MG63 (cell line): ENCODE data around the gene CYP11A1. TPM values are rescaled to one million over a fixed set of nuclear protein-coding genes. Genes with fewer than 3 reads are reported as not detected.

Experiments used
- DNase-seq: peaks from one replicate; pipeline ENCODE4 v3.0.0-alpha.2; 2020
- H3K27me3 ChIP-seq: fragments of 250-450 bp; sonication (Bioruptor Pico); 2 replicates; pipeline ENCODE4 v1.5.1; 2020; ENCODE audit warnings: mild to moderate bottlenecking, moderate library complexity
- H3K36me3 ChIP-seq: fragments of 250-450 bp; sonication (Bioruptor Pico); 2 replicates; pipeline ENCODE4 v1.5.1; 2020; ENCODE audit warnings: mild to moderate bottlenecking, moderate library complexity
- H3K4me3 ChIP-seq: fragments of 250-450 bp; sonication (Bioruptor Pico); 2 replicates; pipeline ENCODE4 v1.5.1; 2020; ENCODE audit warnings: mild to moderate bottlenecking, moderate library complexity
- H3K9me3 ChIP-seq: fragments of 250-450 bp; sonication (Bioruptor Pico); 2 replicates; pipeline ENCODE4 v1.5.1; 2020; ENCODE audit warnings: mild to moderate bottlenecking, moderate library complexity
- total RNA-seq: library from RNA; depleted of rRNA; stranded (reverse); fragments of >200 nt; shearing (Covaris generic); gene quantifications from 2 replicates; pipeline ENCODE4 v1.2.3, GENCODE V29; 2014; ENCODE audit warnings: low replicate concordance

CYP11A1 gene
- total RNA-seq, 1 experiment from 2014 or later = 6.3 TPM

DNA sequence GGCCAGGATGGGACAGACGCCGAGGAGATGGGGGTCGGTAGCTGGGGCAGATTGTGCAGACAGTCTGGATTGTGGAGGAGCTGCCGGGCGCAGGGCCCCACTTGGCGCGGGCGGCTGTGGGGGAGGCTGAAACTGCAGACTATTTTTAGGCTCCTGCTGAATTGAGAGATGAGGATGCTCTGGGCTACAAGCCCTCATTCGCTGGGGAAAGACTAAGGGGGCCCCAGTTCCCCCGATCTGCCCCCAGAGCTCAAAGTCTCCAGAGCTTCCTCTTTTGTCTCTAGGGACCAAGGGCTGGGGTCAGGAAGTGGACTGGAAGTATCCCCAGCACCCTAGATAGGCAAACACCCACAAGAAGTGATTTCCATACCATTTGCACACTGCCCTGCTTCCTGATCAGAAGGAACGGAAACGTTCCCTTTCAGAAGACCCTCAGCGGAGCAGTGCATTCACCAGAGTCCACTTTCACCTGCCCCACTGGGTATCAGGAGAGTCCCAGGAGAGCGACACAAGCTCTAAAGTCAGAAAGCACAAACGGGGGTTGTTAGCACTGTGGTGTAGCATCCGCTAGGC, 36.6 kb upstream of the CYP11A1 start:
- no peak for DNase-seq
- no peak overlapping the region for H3K4me3 ChIP-seq
- H3K36me3 ChIP-seq = no peaks in the 10 kb centered on the region
- H3K27me3 ChIP-seq = no peaks in the 10 kb centered on the region
- H3K9me3 ChIP-seq = no peaks in the 10 kb centered on the region

DNA sequence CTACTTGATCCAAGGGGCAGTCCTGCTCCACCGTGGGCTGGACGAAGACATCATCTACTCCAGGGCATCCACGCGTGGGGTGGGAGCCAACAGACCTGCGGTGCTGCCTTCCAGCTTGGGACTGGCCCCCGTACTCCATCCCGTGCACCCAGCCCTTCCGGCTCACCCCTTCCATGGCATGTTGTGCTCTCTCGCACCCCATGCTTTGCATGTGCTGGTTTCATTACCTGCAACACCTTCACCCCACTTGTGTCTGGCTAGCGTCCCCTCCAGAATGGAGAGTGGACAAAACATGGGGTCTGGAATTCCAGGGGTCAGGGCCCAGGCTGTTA, 36.1 kb upstream of the CYP11A1 start:
- DNase-seq = no peak
- H3K36me3 ChIP-seq = no peaks in the 10 kb centered on the region
- no peaks in the 10 kb centered on the region for H3K27me3 ChIP-seq
- H3K9me3 ChIP-seq = no peaks in the 10 kb centered on the region
- H3K4me3 ChIP-seq = no peak overlapping the region

DNA sequence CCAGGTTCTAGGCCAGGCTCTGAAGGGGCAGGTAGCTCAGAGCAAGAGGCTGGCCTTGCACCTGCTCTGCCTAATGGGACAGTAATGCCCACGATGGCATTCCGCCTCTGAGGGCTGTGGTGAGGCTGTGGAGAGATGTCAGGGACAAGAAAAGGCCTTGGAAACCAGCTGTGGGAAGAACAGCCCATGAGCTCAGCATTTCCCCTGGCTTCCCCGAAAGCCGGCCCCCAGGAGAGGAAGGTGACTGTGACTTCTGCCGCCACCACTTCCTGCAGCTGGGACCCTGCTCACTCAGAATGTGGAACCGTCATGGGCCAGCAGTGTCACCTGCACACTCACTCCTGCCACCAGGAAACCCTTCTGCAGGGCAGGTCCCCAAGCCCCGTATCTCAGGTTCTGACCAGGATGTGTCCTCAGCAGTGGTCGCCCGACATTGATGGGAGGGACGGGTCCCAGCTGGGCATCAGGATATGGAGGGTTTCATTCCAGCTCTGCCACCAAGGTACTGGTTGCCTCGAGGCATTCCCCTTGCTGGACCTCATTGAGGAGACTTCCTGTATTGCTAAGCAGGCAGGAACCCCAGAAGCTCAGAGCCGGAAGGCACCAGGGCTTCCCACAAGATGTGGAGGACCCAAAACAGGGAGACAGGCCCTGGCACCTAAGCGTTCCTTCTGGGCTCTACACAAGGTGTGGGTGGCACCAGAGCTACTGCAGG, 35.6 kb upstream of the CYP11A1 start:
- Histone ChIP-seq H3K36me3 (no peaks in the 10 kb centered on the region), H3K27me3 (no peaks in the 10 kb centered on the region), H3K9me3 (no peaks in the 10 kb centered on the region), H3K4me3 (no peak overlapping the region)
- DNase-seq = no peak

DNA sequence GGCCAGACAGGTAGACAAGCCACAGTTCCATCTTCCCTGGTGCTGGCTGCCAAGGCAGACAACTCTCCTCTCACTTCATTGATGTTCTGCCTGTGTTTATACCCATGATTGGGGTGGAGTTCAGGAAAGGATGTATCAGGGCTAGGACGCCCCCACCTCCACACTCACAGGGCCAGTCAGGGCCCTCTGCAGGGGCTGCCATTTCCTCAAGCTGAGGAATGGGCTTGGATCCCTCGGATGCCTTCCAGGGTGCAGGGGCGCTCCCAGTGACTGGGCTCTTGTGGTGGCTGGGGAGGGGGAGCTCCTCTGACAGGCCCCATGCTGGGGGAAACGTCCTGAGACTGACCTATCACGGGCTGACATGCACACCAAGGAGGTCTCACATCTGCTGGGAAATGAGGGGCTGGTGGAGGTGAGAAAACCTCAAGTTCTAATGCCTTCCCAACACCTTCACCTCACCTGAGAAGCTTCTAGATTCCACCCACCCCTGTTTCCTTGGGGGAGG, 34.9 kb upstream of the CYP11A1 start:
- DNase-seq = no peak
- H3K9me3 ChIP-seq = no peaks in the 10 kb centered on the region
- H3K36me3 ChIP-seq = no peaks in the 10 kb centered on the region
- no peak overlapping the region for H3K4me3 ChIP-seq
- no peaks in the 10 kb centered on the region for H3K27me3 ChIP-seq

DNA sequence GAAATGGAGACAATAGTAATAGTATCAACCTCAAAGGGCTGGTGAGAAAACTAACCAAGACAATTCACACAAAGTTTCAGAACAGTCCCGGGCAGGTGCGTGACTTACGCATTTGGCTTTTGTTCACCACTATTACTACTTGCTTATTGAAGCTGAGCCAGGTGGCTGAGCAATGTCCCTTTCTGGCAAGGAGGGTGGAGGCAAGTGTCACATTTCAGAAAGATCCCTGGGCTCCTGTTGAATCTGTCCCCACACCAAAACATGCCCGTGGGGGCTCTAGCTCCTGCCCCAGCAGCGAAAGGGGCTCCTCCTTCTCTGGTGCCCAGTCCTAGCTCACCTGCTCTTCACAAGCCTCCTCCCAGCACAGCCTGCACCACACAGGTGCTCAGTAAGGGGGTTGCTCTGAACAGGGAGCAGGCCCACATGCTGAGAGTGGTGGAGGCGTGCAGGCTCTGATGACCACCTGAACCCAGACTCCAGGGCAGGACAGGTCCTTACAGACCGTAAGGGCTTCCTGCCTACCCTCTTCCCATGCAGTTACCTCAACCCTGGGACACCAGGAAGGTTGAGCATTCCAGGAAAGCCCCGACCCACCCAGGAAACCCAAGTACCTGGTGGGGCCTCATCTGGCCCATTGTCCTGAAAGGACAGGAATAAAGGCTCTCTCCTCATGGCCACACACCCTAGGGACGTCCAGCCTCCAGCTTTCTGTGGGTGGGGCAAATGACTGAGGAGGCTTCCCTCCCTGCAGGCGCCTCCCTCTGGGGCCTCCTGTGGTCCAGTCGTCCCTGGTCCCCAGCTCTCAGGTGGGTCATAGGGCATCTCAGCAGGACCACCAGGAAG, 33.7 kb upstream of the CYP11A1 start:
- Histone ChIP-seq H3K9me3 (no peaks in the 10 kb centered on the region), H3K4me3 (no peak overlapping the region), H3K27me3 (no peaks in the 10 kb centered on the region), H3K36me3 (no peaks in the 10 kb centered on the region)
- DNase-seq = no peak

DNA sequence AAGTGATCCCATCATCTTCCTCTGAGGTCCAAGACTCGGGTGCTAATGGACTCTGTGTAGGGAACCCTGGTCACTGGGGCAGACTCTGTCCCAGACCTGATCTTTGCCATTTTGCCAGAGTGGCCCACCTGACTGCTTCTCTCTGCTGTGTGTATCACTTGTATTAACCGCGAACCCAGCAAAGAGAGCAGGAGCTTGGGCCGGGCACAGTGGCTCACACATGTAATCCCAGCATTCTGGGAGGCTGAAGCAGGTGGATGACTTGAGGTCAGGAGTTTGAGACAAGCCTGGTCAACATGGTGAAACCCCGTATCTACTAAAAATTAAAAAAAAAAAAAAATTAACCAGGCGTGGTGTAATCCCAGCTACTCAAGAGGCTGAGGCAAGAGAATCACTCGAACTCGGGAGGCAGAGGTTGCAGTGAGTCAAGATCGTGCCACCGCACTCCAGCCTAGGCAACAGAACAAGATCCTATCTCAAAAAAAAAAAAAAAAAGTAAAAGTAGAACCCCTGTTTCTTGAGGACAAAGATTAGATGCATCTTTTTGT, 32.9 kb upstream of the CYP11A1 start:
- Histone ChIP-seq H3K27me3 (no peaks in the 10 kb centered on the region), H3K4me3 (no peak overlapping the region), H3K36me3 (no peaks in the 10 kb centered on the region), H3K9me3 (no peaks in the 10 kb centered on the region)
- no peak for DNase-seq

DNA sequence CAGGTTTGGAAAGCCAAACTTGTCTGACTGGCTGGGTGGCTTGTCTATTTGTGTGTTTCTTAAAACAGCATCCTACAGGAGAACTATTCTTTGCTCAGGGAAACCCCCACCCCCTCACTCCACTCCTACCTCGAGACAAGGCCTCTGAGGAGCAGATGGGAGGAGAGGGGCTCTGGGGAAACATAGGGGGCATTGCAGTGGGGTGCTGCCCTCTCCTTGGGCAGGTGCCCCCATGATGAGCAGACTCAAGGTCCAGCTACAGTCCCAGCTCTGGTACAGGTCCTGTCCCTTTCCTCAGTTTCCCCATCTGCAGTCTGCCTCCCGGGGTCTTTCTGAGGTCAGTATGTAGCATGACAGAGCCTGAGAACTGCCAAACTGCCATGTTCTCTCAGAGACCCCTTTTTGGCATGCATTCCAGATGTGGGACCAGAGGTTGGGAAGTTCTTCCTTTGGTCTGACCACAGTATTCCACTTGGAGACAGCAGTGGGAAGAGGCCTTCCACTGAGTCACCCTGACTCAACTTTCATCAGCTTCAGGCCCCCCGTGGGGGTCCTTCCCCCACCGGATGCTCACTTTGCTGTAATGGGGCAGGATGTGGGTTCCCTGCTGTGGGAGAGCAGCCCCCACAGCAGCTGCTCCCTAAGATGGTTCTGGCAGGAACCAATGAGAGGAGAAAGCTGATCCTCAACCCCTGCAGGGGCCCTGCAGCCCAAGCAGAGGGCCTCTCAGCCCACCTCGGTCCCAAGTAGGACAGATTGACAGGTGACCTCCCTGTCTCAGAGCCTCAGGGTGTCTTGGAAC, 32.3 kb upstream of the CYP11A1 start:
- peak; percentile 76 for DNase-seq
- Histone ChIP-seq H3K9me3 (no peaks in the 10 kb centered on the region), H3K27me3 (no peaks in the 10 kb centered on the region), H3K4me3 (no peak overlapping the region), H3K36me3 (no peaks in the 10 kb centered on the region)

DNA sequence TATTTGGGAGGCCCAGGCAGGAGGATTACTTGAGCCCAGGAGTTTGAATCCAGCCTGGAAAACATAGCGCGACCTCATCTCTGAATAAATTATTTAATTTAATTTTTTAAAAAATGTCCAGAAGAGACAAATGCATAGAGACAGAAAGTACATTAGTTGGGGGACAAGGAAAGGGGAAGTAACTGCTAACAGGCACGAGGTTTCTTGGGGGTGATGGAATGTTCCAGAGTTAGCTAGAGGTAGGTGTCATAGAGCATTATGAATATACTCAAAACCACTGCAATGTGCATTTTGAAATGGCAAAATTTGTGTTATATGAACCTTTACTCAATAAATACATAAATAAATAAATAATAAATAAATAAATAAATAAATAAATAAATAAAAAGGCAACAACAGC, 31.7 kb upstream of the CYP11A1 start:
- H3K4me3 ChIP-seq = no peak overlapping the region
- no peaks in the 10 kb centered on the region for H3K9me3 ChIP-seq
- no peaks in the 10 kb centered on the region for H3K36me3 ChIP-seq
- H3K27me3 ChIP-seq = no peaks in the 10 kb centered on the region
- DNase-seq = no peak

DNA sequence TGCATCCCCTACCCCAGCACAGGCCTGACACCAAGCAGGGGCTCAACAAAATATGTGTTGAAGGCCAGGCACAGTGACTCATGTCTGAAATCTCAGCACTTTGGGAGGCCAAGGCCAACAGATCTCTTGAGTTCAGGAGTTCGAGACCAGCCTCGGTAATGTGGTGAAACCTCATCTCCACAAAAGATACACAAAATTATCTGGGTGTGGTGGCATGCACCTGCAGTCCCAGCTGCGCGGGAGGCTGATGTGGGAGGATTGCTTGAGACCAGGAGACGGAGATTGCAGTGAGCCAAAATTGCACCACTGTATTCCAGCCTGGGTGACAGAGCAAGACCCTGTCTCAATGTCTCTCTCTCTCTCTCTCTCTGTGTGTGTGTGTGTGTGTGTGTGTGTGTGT, 30.7 kb upstream of the CYP11A1 start:
- Histone ChIP-seq H3K36me3 (no peaks in the 10 kb centered on the region), H3K27me3 (no peaks in the 10 kb centered on the region), H3K4me3 (no peak overlapping the region), H3K9me3 (no peaks in the 10 kb centered on the region)
- DNase-seq = no peak

DNA sequence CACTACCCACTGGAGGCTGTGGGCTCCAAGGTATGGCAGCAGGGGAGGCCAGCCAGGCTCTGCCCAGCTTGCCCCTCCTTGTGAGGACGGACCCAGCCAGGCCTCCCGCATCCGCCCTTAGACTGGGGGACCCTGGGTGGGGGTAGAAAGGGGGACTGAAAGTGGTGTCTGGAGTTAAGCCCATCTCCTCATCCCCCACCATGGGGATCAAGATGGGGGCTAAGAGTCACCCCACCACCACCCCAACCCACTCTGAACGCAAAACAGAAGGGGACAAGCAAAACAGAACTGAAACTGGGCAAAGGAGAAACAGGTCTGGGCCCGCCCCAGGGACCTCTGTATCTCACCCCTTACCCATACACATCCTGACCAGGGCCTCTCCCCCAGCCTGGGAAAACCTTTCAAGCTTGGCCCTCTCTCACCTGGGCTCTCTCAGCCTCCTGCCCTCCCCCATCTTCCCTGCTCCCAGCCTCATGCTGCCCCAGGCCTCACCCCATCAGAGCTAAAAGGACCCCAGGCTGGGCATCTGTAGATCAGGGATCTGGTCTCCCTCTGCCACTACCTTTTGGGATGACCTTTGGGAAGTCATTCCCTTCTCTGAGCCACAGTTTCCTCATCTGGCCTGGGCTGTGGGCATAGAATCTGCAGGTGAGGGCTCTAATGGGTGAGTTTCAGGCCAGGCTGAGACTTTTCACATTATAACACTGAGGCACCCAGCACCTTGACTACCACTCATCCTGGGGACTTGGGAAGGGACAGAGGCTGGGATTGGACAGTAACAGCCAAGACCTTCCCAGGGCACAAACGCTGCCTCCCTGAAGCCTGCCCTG, 30.0 kb upstream of the CYP11A1 start:
- Histone ChIP-seq H3K27me3 (no peaks in the 10 kb centered on the region), H3K36me3 (no peaks in the 10 kb centered on the region), H3K9me3 (no peaks in the 10 kb centered on the region), H3K4me3 (no peak overlapping the region)
- DNase-seq = no peak

DNA sequence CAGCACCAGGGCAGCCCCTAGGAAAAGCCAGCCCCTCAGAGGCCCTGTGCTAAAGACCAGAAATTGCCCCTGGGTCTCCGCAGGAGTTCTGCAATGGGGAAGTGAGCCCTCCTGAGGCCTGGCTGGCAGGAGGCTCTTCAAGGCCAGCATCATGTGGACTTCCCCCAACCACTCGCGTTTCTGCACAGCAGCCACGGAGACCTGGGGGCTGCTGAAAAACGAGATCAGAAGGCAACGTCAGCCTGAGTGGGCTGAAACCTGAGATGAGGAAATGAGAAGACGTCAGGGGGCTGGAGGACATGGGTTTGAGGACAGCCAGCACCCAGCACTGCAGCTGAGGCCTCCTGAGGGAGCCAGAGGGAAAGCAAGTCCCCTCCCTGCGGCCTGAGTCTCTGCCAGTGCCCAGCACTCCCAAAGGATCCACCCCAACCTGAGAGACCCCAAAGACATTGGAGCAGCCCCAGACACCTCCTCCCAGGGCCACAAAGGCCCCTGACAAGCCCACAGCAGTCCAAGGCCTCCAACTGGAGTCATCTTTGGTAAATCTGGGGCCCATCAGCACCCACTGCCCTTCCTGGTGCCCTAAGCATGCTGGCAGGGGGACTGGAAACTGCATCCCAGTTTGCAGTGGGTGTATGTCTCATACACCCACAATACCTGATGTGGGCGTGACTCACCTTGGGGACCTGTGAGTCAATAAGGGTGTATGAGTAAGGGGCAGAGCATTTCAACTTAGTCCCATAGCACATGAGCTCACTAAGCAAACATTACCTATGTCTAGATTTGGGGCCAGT, 29.2 kb upstream of the CYP11A1 start:
- Histone ChIP-seq H3K4me3 (no peak overlapping the region), H3K27me3 (no peaks in the 10 kb centered on the region), H3K9me3 (no peaks in the 10 kb centered on the region), H3K36me3 (no peaks in the 10 kb centered on the region)
- DNase-seq = peak; percentile 68

DNA sequence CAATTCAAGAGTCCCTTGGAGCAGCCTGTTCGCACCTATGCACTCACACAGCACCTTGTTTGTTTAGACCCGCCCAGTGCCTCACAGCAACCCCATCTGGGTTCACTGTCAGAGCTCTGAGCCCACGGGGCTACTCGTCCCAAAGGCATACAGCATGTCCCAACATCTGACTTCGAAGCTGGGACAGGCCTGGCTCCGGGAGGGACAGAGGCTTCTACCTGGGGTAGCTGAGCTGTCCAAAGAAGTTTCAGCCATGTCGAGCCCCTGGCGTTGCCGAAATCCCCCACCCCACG, 28.6 kb upstream of the CYP11A1 start:
- Histone ChIP-seq H3K9me3 (no peaks in the 10 kb centered on the region), H3K4me3 (no peak overlapping the region)

DNA sequence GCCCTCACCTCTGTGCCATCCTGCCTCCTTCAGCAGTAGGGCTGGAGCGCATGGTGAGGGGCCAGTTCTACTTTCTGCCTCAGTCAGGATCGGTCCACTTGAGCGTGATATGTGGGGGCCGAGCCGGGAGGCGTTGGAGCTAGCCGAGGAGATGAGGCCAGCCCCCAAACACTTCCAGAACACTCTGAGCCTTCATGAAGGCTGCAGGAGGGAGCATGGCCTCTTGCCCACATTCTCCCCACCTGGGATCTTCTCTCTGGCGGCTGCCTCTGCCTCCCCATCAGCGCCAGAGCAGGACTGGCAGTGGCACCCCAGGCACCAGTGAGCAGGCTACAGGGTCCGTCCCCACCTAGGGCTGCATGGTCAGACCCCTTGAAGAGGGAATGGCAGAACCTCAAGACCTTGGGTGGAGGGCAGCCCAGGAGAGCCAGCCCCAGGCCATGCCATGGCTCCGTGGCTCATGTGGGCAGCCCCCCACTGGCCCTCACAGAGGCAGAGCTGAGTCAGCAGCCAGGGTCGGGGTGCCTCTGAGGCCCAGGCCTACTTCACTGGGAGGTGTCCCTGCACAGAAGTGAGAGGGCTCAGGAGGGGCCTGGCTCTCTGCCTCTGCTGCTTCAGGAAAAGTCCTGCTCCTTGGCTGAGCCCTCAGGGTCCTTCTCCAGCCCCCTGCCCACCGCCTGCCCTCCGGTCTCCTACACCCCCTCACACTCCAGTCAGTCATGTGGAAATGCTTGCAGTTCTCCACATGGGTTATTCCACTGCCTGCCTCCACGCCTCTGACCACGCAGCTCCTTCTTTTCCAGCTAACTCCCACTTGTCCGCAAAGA, 28.1 kb upstream of the CYP11A1 start:
- Histone ChIP-seq H3K27me3 (no peaks in the 10 kb centered on the region), H3K36me3 (no peaks in the 10 kb centered on the region), H3K4me3 (no peak overlapping the region), H3K9me3 (no peaks in the 10 kb centered on the region)
- DNase-seq = no peak

More for the DNA sequence above, 28.6 kb upstream of the CYP11A1 start:
- no peak for DNase-seq
- H3K27me3 ChIP-seq = no peaks in the 10 kb centered on the region
- no peaks in the 10 kb centered on the region for H3K36me3 ChIP-seq

DNA sequence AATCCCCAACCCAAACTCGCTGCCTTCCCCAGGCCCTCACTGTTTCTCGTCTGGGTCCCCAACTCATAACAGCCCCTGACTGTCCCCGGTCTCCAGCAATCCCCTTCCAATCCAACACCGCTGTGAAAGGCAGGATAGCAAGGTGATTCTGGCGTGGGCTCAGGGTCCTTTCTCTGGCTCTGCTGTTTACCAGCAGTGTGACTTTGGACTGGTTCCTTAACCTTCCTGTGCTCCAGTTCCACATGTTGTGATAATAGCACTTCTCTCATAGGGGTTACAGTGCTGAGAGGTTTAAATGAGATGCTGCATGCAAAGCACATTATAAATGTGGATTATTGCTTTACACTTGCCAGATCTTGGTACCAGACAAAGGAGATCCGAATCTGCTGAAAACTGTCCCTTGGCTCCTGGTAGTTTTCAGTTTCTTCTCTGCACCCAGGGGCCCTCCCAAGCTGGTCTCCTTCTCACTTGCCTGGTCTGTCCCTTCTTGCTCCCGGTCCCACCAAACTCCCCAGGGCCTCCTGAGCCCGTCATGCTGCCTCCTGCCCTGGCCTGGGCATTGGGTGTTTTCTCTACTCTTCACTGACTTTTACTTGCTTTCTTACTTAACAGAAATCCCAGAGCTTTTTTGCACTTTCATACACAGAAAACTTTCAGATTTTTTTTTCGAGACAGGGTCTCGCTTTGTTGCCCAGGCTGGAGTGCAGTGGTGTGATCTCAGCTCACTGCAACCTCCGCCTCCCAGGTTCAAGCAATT, 26.8 kb upstream of the CYP11A1 start:
- H3K27me3 ChIP-seq = no peaks in the 10 kb centered on the region
- no peak overlapping the region for H3K4me3 ChIP-seq
- H3K9me3 ChIP-seq = no peaks in the 10 kb centered on the region
- no peak for DNase-seq
- no peaks in the 10 kb centered on the region for H3K36me3 ChIP-seq
